GM12878 (cell line): ENCODE results near the gene NINL. TPM values are rescaled to one million over a fixed set of nuclear protein-coding genes. Genes with fewer than 3 reads are reported as not detected.

Experiments
- ASH2L ChIP-seq: fragments of 300-600, 200-600 bp; sonication (generic); IDR thresholded peaks from 2 replicates; pipeline ENCODE4 v1.6.1; 2017; ENCODE audit warnings: low read depth, mild to moderate bottlenecking, borderline replicate concordance
- BCL11A ChIP-seq: IDR thresholded peaks from 2 replicates; pipeline ENCODE4 v1.6.1; 2011; ENCODE audit warnings: low read depth, low read length
- CHD1 ChIP-seq: IDR thresholded peaks from 2 replicates; pipeline ENCODE4 v1.6.1; 2012; ENCODE audit warnings: low read depth, low read length, improper control_type of control experiment
- ESRRA ChIP-seq: IDR thresholded peaks from 2 replicates; pipeline ENCODE4 v1.6.1; 2012; ENCODE audit warnings: mild to moderate bottlenecking, low read length, improper control_type of control experiment
- FOXM1 ChIP-seq: IDR thresholded peaks from 2 replicates; pipeline ENCODE4 v1.6.1; 2012; ENCODE audit warnings: low read depth, mild to moderate bottlenecking, inconsistent platforms, low read length, moderate library complexity
- IKZF1 ChIP-seq: fragments of 450-650 bp; conservative IDR thresholded peaks from 2 replicates; pipeline ENCODE4 v1.6.1; 2017; ENCODE audit warnings: antibody characterized with exemption, mild to moderate bottlenecking
- MLLT1 ChIP-seq: fragments of 450-650 bp; IDR thresholded peaks from 2 replicates; pipeline ENCODE4 v1.6.1; 2016; ENCODE audit warnings: mild to moderate bottlenecking
- MTA3 ChIP-seq: IDR thresholded peaks from 2 replicates; pipeline ENCODE4 v1.6.1; 2012; ENCODE audit warnings: low read length, inconsistent platforms, borderline replicate concordance
- MXI1 ChIP-seq: fragments of 150-350 bp; IDR thresholded peaks from 2 replicates; pipeline ENCODE4 v1.6.1; 2011; ENCODE audit warnings: low read depth, mild to moderate bottlenecking, inconsistent platforms, low read length, improper control_type of control experiment
- MYB ChIP-seq: fragments of 150-350 bp; IDR thresholded peaks from 2 replicates; pipeline ENCODE4 v1.6.1; 2014; ENCODE audit warnings: mild to moderate bottlenecking, low read depth, low read length, borderline replicate concordance
- MYC ChIP-seq: IDR thresholded peaks from 2 replicates; pipeline ENCODE4 v1.6.1; 2011; ENCODE audit warnings: mild to moderate bottlenecking, low read length, moderate library complexity, inconsistent platforms; ENCODE audit not compliant: insufficient read depth, insufficient replicate concordance, insufficient read length, severe bottlenecking
- PAX8 ChIP-seq: fragments of 450-650 bp; IDR thresholded peaks from 2 replicates; pipeline ENCODE4 v1.6.1; 2017; ENCODE audit warnings: mild to moderate bottlenecking, moderate library complexity
- POLR2AphosphoS2 ChIP-seq: IDR thresholded peaks from 2 replicates; pipeline ENCODE4 v1.6.1; 2011; ENCODE audit warnings: low read depth, mild to moderate bottlenecking, low read length, improper control_type of control experiment, moderate library complexity
- POU2F2 ChIP-seq: IDR thresholded peaks from 3 replicates; pipeline ENCODE4 v1.6.1; 2011; ENCODE audit warnings: low read depth, mild to moderate bottlenecking, low read length, borderline replicate concordance
- RBBP5 ChIP-seq: fragments of 200-600 bp; sonication (generic); conservative IDR thresholded peaks from 2 replicates; pipeline ENCODE4 v1.6.1; 2016
- YY1 ChIP-seq: IDR thresholded peaks from 2 replicates; pipeline ENCODE4 v1.6.1; 2011; ENCODE audit warnings: low read depth, mild to moderate bottlenecking, low read length
- ZBED1 ChIP-seq: IDR thresholded peaks from 2 replicates; pipeline ENCODE4 v1.6.1; 2016; ENCODE audit warnings: borderline replicate concordance
- ZBTB11 ChIP-seq: fragments of 450-650 bp; formaldehyde crosslinking; IDR thresholded peaks from 2 replicates; pipeline ENCODE4 v1.5.0; 2022; ENCODE audit warnings: mild to moderate bottlenecking, missing genetic modification characterization
- ZNF217 ChIP-seq: fragments of 450-650 bp; IDR thresholded peaks from 2 replicates; pipeline ENCODE4 v1.6.1; 2017; ENCODE audit warnings: antibody characterized with exemption, mild to moderate bottlenecking
- ZNF24 ChIP-seq: fragments of 450-650 bp; IDR thresholded peaks from 2 replicates; pipeline ENCODE4 v1.6.1; 2017; ENCODE audit warnings: antibody characterized with exemption, mild to moderate bottlenecking
- ZNF592 ChIP-seq: fragments of 450-650 bp; IDR thresholded peaks from 2 replicates; pipeline ENCODE4 v1.6.1; 2017; ENCODE audit warnings: mild to moderate bottlenecking, moderate library complexity
- ZZZ3 ChIP-seq: IDR thresholded peaks from 2 replicates; pipeline ENCODE4 v1.6.1; 2011; ENCODE audit warnings: low read depth; ENCODE audit not compliant: control insufficient read depth, insufficient read length
- polyA plus RNA-seq, 11 experiments: library from polyadenylated mRNA; depleted of rRNA in 4 of 11; unstranded in 6 of 11; stranded (reverse) in 5 of 11; fragments of >200 nt; fragmentation: Nextera tagmentation in 4 of 11; fragmentation: Illumina TruSeq in 1 of 11; extraction: Ambion mirVana in 4 of 11; extraction: Trizol in 1 of 11; gene quantifications; 1 replicate in 1 of 11; 2 replicates in 10 of 11; pipeline versions ENCODE4 v1.2.1 to v1.2.3, GENCODE V29; 2011 to 2016; ENCODE audit warnings: inconsistent platforms in 2 of 11, missing spikeins in 2 of 11, low read depth in 1 of 11
- total RNA-seq, 4 experiments: library from RNA; depleted of rRNA in 3 of 4; stranded (reverse); fragments of >200 nt in 3 of 4; fragmentation: Illumina TruSeq in 1 of 4; extraction: Trizol in 1 of 4; gene quantifications; 2 replicates each; pipeline versions ENCODE4 v1.2.1 to v1.2.3, GENCODE V29; 2013 to 2021

The NINL gene
- total and polyA plus RNA-seq, 10 of the 15 experiments (the other 5 are each of a cell fraction or from before 2014, with no cell fraction given), result 0.04 to 0.77 (median 0.23) TPM; not detected in 1

DNA sequence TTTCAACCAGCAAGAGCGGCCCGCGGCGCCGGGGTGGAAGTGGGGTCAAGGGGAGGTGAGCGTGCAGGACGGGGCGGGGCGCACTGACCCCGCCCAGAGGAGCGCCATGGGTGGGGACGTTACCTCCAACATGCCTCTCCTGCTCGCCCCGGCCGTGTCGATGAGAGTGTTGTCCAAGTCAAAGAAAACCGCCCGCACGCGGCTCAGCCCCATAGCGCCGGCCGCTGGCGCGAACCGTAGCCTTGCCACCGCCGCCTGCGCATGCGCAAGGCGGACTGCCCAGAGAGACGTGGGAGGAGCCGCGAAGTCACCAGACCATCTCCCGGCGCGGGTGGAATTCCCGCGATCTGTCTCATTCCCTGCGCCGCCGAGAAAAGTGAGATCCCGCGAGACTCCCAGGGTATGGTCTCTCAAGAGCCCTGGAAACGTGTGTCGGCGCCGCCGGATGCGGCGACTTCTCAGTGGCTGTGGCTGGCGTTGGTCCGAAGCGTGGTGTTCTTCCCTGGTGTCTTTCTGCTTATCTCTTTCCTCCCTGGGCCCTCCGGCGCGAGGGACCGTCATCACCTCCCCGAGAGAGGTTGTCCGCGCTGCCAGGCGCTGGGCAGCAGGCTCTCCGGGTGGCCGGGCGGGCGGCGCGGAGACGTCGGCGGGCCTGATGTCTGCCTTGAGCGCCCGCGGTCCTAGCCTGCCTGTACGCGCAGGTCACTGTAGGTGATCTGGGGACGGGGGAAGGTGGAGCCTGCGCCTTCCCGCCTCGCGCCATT is 38.6 kb upstream of the NINL start, which contains the start of gene NANP (continued):
- TF ChIP-seq ZBTB11 (CRISPR knock-in tag), result no peak
- no peak for TF ChIP-seq PAX8
- TF ChIP-seq RBBP5, result no peak
- TF ChIP-seq ZNF24, result no peak
- TF ChIP-seq BCL11A, result no peak
- no peak for TF ChIP-seq FOXM1
- TF ChIP-seq ZNF592, result no peak
- no peak for TF ChIP-seq ZBED1
- TF ChIP-seq MYB, result no peak
- peak; percentile 91 for TF ChIP-seq IKZF1
- TF ChIP-seq YY1, result peak; percentile 57
- TF ChIP-seq CHD1, result 0 out of 2 replicates have a peak, but pooled peaks have one; percentile 1
- no peak for TF ChIP-seq MTA3
- peak; percentile 81; the same call in 2 of the 3 replicates for TF ChIP-seq POU2F2
- peak; percentile 43 for TF ChIP-seq MYC
- 0 out of 2 replicates have a peak, but pooled peaks have one; percentile 38 for TF ChIP-seq POLR2AphosphoS2
- no peak for TF ChIP-seq MLLT1
- TF ChIP-seq ZZZ3, result no peak
- TF ChIP-seq ZNF217, result no peak
- TF ChIP-seq MXI1, result peak; percentile 62; the same call in 1 of the 2 replicates
- TF ChIP-seq ESRRA, result no peak
- TF ChIP-seq ASH2L, result peak; percentile 69; the same call in 1 of the 2 replicates
